DOHH2 (cell line): ENCODE data around the gene SMURF1.

Source experiments
- EZH2phosphoT487 ChIP-seq: fragments of 200-600 bp; sonication (generic); IDR thresholded peaks from 2 replicates; pipeline ENCODE4 v1.6.1; 2017; ENCODE audit warnings: borderline replicate concordance, mild to moderate bottlenecking, antibody characterized with exemption, low read length, moderate library complexity, mixed read lengths
- TF ChIP-seq, protein P1 (sequence below): fragments of 200-600 bp; sonication (generic); IDR thresholded peaks from one replicate; pipeline ENCODE4 v1.5.1; 2014; ENCODE audit warnings: antibody characterized with exemption, mild to moderate bottlenecking, low read depth, low read length; ENCODE audit not compliant: poor library complexity, severe bottlenecking

DNA sequence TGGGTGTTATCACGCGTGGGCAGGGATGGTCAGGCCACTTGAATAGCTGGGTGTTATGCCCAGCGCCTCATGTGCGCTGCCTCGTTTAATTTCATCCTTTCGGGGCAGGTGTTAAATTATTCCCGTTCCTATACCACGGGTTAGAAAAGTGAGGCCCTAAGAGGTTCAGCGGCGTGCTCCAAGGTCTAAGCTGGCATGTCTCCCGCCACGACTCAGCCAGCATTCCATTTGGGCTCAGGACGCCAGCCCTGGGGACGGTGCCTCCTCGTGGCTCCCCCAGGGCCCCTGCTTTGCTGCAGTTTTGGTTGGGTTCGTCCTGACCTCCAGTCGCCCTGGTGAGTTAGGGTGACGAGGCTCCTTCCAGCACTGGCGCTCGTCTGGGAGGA lies 141.1 kb downstream of the SMURF1 start:
- TF ChIP-seq, protein P1, sequence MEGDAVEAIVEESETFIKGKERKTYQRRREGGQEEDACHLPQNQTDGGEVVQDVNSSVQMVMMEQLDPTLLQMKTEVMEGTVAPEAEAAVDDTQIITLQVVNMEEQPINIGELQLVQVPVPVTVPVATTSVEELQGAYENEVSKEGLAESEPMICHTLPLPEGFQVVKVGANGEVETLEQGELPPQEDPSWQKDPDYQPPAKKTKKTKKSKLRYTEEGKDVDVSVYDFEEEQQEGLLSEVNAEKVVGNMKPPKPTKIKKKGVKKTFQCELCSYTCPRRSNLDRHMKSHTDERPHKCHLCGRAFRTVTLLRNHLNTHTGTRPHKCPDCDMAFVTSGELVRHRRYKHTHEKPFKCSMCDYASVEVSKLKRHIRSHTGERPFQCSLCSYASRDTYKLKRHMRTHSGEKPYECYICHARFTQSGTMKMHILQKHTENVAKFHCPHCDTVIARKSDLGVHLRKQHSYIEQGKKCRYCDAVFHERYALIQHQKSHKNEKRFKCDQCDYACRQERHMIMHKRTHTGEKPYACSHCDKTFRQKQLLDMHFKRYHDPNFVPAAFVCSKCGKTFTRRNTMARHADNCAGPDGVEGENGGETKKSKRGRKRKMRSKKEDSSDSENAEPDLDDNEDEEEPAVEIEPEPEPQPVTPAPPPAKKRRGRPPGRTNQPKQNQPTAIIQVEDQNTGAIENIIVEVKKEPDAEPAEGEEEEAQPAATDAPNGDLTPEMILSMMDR: no peak
- TF ChIP-seq EZH2phosphoT487: no peak
